H1 (cell line): ENCODE results near the gene NAA16. TPM values are rescaled to one million over a fixed set of nuclear protein-coding genes. Genes with fewer than 3 reads are reported as not detected.

Experiments used
- ASH2L ChIP-seq: fragments of 200-600, 300-600 bp; sonication (generic); IDR thresholded peaks from one replicate; pipeline ENCODE4 v1.7.1; 2017; ENCODE audit warnings: low read length
- CBX5 ChIP-seq: fragments of 300-800, 300-1000 bp; sonication (generic); IDR thresholded peaks from 2 replicates; pipeline ENCODE4 v1.7.1; 2016; ENCODE audit warnings: antibody characterized with exemption, low read length, low read depth
- CBX8 ChIP-seq: fragments of 300-800, 300-1000 bp; sonication (generic); IDR thresholded peaks from 2 replicates; pipeline ENCODE4 v1.7.1; 2016; ENCODE audit warnings: low read depth, low read length, borderline replicate concordance
- CTBP2 ChIP-seq: IDR thresholded peaks from 2 replicates; pipeline ENCODE4 v1.7.0; 2011; ENCODE audit warnings: borderline replicate concordance, mild to moderate bottlenecking, moderate library complexity, mixed read lengths, low read length; ENCODE audit not compliant: insufficient read depth, insufficient read length
- FOSL1 ChIP-seq: IDR thresholded peaks from 2 replicates; pipeline ENCODE4 v1.6.1; 2011; ENCODE audit warnings: mild to moderate bottlenecking, low read depth, low read length, moderate library complexity; ENCODE audit not compliant: insufficient read depth
- GTF2F1 ChIP-seq: IDR thresholded peaks from 2 replicates; pipeline ENCODE4 v1.6.1; 2012; ENCODE audit warnings: low read depth, low read length, improper control_type of control experiment, borderline replicate concordance
- HDAC2 ChIP-seq, 2 experiments: fragments of 300-600 bp in 1 of 2; sonication (generic) in 1 of 2; IDR thresholded peaks; 2 replicates each; pipeline ENCODE4 v1.6.1; 2011 to 2012; ENCODE audit warnings: low read depth in 2 of 2, low read length in 2 of 2, mild to moderate bottlenecking in 2 of 2, moderate library complexity in 2 of 2, borderline replicate concordance in 1 of 2, inconsistent platforms in 1 of 2
- KDM1A ChIP-seq: fragments of 200-600, 300-600 bp; sonication (generic); IDR thresholded peaks from 2 replicates; pipeline ENCODE4 v1.7.1; 2016; ENCODE audit warnings: mild to moderate bottlenecking, low read length, borderline replicate concordance
- KDM4A ChIP-seq: IDR thresholded peaks from one replicate; pipeline ENCODE4 v1.7.1; 2012; ENCODE audit warnings: low read depth, mild to moderate bottlenecking, moderate library complexity, low read length, inconsistent platforms; ENCODE audit not compliant: severe bottlenecking
- PHF8 ChIP-seq: fragments of 200-600 bp; sonication (generic); conservative IDR thresholded peaks from 2 replicates; pipeline ENCODE4 v1.7.1; 2012; ENCODE audit warnings: low read depth, mild to moderate bottlenecking, inconsistent platforms, low read length, moderate library complexity
- POLR2A ChIP-seq, 2 experiments: IDR thresholded peaks; 1 replicate in 1 of 2; 2 replicates in 1 of 2; pipeline ENCODE4 v1.6.1; 2011; ENCODE audit warnings: low read depth in 2 of 2, low read length in 2 of 2, mild to moderate bottlenecking in 2 of 2; ENCODE audit errors: control extremely low read depth in 1 of 2
- RNF2 ChIP-seq: fragments of 200-900, 300-1000 bp; sonication (generic); IDR thresholded peaks from 2 replicates; pipeline ENCODE4 v1.7.1; 2016; ENCODE audit warnings: borderline replicate concordance, low read depth, mild to moderate bottlenecking, antibody characterized with exemption, low read length; ENCODE audit not compliant: poor library complexity, severe bottlenecking; ENCODE audit errors: missing control alignments
- SAP30 ChIP-seq: fragments of 300-600 bp; sonication (generic); IDR thresholded peaks from 2 replicates; pipeline ENCODE4 v1.7.1; 2012; ENCODE audit warnings: low read length, moderate library complexity, mild to moderate bottlenecking, inconsistent platforms; ENCODE audit not compliant: insufficient read depth, insufficient replicate concordance
- TAF7 ChIP-seq: optimal IDR thresholded peaks from 2 replicates; pipeline ENCODE3; 2011; ENCODE audit warnings: low read depth, mild to moderate bottlenecking, inconsistent platforms, low read length, moderate library complexity, borderline replicate concordance
- TBP ChIP-seq: IDR thresholded peaks from 2 replicates; pipeline ENCODE4 v1.6.1; 2011; ENCODE audit warnings: low read depth, low read length, improper control_type of control experiment
- polyA plus RNA-seq, 7 experiments: library from polyadenylated mRNA; depleted of rRNA in 3 of 7; stranded (reverse) in 5 of 7; unstranded in 2 of 7; fragments of >200 nt in 5 of 7; fragments of 200-250 nt in 2 of 7; gene quantifications; 1 replicate in 5 of 7; 2 replicates in 1 of 7; 4 replicates in 1 of 7; pipeline versions ENCODE4 v1.2.1 to v1.2.3, GENCODE V29; 2011 to 2013; ENCODE audit warnings: missing spikeins in 2 of 7, mixed read lengths in 2 of 7
- total RNA-seq: library from RNA; stranded (reverse); fragmentation: NEBNext Ultra II Directional; extraction: Animal tissue kit (Norgen Biotek cat#: 25700); gene quantifications from 2 replicates; pipeline ENCODE4 v1.2.1, GENCODE V29; 2021
- TF ChIP-seq, protein P1 (sequence below): IDR thresholded peaks from 2 replicates; pipeline ENCODE4 v1.6.1; 2012; ENCODE audit warnings: low read length, inconsistent platforms
- TF ChIP-seq, protein P2 (sequence below), 3 experiments: IDR thresholded peaks; 1 replicate in 2 of 3; 2 replicates in 1 of 3; pipeline versions ENCODE4 v1.5.1 to v1.6.1; 2011; ENCODE audit warnings: low read length in 3 of 3, mild to moderate bottlenecking in 3 of 3, inconsistent platforms in 2 of 3, low read depth in 1 of 3, moderate library complexity in 1 of 3; ENCODE audit not compliant: insufficient read depth in 1 of 3; ENCODE audit errors: control extremely low read depth in 1 of 3
- TF ChIP-seq, protein P3 (sequence below): IDR thresholded peaks from 2 replicates; pipeline ENCODE4 v1.6.1; 2012; ENCODE audit warnings: inconsistent platforms

The NAA16 gene
- total and polyA plus RNA-seq, 2 of the 8 experiments (the other 6 are each of a cell fraction or from before 2014, with no cell fraction given) = 11.4 to 40.0 TPM

DNA sequence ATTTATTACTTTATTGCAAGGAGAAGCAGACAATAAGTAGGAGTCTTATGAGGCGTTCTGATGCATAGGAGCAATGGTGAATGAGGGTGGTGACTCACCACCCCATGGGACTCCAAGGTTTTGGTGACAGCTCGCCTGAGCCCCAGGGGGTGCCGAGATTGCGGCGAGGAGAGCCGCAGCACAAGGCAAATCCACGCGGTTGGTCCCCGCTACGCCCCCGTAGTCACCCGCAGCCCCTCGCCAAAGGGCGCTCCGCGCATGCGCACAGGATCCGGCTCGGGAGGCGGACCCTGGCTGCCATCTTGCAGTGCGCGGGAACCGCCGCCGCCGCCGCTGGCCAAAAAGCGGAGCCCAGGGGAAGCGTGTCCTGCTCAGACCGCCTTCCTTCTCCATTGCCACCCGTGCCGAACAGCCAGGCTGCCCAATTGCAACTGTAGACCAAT, at the start of gene NAA16 (continued):
- TF ChIP-seq CBX8 = no peak
- TF ChIP-seq GTF2F1 = 0 out of 2 replicates have a peak, but pooled peaks have one; percentile 40
- TF ChIP-seq PHF8 = no peak; the same call in 1 of the 2 replicates
- no peak for TF ChIP-seq CTBP2
- TF ChIP-seq, protein P1, sequence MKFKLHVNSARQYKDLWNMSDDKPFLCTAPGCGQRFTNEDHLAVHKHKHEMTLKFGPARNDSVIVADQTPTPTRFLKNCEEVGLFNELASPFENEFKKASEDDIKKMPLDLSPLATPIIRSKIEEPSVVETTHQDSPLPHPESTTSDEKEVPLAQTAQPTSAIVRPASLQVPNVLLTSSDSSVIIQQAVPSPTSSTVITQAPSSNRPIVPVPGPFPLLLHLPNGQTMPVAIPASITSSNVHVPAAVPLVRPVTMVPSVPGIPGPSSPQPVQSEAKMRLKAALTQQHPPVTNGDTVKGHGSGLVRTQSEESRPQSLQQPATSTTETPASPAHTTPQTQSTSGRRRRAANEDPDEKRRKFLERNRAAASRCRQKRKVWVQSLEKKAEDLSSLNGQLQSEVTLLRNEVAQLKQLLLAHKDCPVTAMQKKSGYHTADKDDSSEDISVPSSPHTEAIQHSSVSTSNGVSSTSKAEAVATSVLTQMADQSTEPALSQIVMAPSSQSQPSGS = no peak
- TF ChIP-seq RNF2 = no peak
- TF ChIP-seq HDAC2 (IDR thresholded peaks at IDR 0.05; ENCODE audit: borderline replicate concordance in 1 of 2, low read depth in 2 of 2, low read length in 2 of 2) = no peak
- TF ChIP-seq, protein P2, sequence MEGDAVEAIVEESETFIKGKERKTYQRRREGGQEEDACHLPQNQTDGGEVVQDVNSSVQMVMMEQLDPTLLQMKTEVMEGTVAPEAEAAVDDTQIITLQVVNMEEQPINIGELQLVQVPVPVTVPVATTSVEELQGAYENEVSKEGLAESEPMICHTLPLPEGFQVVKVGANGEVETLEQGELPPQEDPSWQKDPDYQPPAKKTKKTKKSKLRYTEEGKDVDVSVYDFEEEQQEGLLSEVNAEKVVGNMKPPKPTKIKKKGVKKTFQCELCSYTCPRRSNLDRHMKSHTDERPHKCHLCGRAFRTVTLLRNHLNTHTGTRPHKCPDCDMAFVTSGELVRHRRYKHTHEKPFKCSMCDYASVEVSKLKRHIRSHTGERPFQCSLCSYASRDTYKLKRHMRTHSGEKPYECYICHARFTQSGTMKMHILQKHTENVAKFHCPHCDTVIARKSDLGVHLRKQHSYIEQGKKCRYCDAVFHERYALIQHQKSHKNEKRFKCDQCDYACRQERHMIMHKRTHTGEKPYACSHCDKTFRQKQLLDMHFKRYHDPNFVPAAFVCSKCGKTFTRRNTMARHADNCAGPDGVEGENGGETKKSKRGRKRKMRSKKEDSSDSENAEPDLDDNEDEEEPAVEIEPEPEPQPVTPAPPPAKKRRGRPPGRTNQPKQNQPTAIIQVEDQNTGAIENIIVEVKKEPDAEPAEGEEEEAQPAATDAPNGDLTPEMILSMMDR (IDR thresholded peaks at IDR 0.05; ENCODE audit: control extremely low read depth in 1 of 3, insufficient read depth in 1 of 3, low read depth in 1 of 3, low read length in 3 of 3) = no peak
- TF ChIP-seq ASH2L = no peak
- TF ChIP-seq SAP30 = no peak
- TF ChIP-seq KDM1A = no peak
- TF ChIP-seq FOSL1 = no peak
- peak; percentile 63 to 95 for TF ChIP-seq POLR2A (IDR thresholded peaks at IDR 0.05; ENCODE audit: control extremely low read depth in 1 of 2, low read depth in 2 of 2, low read length in 2 of 2)
- TF ChIP-seq TAF7 = peak; percentile 63
- TF ChIP-seq, protein P3, sequence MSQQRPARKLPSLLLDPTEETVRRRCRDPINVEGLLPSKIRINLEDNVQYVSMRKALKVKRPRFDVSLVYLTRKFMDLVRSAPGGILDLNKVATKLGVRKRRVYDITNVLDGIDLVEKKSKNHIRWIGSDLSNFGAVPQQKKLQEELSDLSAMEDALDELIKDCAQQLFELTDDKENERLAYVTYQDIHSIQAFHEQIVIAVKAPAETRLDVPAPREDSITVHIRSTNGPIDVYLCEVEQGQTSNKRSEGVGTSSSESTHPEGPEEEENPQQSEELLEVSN = no peak; the same call in 1 of the 2 replicates
- TF ChIP-seq TBP = peak; percentile 68
- no peak for TF ChIP-seq CBX5
- no peak for TF ChIP-seq KDM4A
